Fibroblast of peridontal ligament (primary cell): Measurements from ENCODE around the gene MPRIP.
"Not testable (repeated sequence)": the region's sequence is repeated elsewhere in the genome, so short reads cannot be mapped to it uniquely, and the experiment has no call there.

Experiments
- DNase-seq: peaks from one replicate; pipeline ENCODE4 v3.0.0-alpha.2; 2010; ENCODE audit errors: extremely low read depth

The MPRIP gene

DNA sequence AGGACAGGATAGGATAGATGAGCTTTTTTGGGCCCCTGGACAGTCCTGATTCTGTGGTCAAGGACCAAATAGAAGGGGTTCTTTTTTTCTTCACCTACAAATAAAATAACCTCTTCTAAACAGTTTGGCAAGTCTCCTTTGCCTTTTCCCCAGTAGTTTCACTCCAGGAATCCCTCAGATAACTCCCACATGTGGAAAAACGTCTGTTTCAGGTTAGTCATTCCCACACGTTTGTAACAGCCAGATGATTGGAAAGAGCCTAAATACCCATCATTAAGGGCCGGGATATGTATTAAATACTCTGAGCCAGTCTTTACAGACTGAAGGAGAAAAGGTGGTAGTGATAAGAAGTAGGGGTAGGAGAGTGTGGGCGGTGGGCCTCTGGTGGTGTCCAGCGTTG, 105.6 kb downstream of the MPRIP start:
- DNase-seq = peak; percentile 72

DNA sequence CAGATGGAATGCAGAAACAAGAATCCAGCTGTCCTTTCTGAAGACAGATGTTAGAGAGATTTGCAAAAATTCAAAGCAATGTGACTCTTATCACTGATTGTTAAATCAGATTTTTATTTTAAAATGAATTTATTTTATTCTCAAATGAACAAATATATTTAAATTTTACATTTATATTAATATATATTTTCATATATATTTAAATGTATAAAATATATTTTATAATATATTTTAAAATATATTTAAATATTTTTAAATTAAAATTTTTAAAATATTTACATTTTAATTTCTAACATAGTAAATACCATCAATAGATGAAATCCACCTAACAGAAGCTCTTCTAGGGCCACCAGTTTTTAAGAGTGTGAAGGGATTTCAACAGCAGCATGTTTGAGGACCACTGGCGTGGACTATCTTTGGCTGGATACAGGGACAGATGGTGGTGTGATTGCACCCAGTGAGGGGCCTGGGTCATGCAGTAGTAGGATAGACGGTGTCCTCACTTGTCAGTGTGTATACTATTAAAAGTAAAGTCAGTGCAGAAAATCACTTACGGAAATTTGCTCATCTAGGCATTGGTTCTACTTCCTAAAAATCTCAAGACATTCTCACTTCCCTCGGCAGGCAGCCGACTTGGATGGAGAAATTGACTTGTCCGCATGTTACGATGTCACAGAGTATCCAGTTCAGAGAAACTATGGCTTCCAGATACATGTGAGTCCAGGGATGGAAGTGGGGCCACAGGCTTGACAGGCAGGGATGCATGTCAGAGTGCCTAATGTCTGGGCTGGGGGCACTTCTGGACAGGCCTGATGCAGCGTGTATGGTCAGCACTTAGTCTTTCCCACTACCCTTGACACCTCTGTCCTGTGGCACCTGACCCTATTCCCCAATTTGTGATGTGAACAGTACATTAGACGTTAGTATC, 107.5 kb downstream of the MPRIP start:
- no peak for DNase-seq

DNA sequence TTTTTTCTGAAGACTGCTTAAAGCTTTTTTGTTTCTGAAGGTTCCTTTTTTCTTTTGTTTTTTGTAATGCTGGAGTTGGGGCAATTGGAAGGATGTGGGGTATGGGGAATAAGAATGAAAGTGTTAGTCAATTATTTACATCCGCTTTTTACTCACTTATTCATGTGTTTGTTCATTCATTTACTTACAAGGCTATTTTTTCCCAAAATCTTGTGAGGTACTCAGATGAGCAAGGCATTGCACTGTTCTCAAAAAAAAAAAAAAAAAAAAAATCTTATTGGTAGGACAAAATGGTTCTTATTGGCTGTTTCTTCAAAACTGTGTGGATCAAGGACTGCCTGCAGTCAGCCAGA, 108.2 kb downstream of the MPRIP start:
- no peak for DNase-seq

DNA sequence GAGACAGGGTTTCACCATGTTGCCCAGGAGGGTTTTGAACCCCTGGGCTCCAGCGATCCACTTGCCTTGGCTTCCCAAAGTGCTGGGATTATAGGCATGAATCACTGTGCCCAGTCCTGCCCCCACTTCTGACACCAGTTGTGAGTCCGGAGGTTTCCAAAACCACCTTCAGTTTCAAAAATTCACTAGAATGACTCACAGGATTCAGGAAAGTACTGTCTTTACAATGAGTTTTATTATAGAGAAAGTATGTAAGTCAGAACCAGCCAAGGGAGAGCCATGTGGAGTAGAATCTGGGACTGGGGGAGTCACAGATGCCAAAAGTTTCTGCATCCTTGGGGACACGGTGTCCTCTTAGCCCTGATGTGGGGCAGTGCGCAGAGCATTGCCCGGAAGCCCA, 108.8 kb downstream of the MPRIP start:
- peak; percentile 76 for DNase-seq

DNA sequence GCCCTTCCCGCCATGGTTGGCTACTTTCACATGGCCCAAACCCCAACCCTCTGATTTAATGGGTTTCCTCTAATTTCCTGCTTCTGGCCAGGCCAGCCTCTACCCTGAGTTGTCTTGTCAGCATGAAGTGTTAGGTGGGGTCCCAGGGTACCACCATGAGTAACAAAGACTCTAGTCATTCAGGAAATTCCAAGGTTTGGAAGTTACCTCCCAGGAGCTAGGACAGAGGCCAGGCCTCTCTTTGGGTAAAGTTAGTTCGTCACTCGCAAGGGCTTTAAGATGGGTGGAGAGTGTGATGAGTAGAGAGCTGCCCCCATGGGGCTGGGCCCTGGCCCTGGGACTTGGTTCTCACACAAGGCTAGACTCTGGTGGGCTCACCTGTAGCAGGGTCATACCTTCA, 109.3 kb downstream of the MPRIP start:
- DNase-seq = peak; percentile 22

DNA sequence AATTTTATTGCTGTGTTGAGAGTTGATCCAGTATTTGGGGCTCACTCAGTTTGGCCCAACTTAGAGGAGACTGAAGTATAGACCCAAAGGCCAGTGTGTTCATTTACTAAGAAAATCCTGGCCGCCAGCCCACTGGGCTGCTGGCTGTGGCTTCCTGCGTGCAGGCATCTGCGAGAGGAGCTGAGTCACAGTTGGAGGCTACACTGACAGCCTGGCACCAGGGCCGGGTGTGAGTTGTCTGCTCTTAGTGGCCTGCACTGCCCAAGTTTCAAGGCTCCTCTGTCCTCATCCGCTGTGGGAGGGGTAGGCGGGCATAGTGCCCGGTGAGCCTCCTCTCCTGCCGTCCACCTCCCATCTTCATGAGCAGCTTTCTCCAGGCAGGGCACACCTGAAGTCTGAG, 109.7 kb downstream of the MPRIP start:
- peak; percentile 94 for DNase-seq

DNA sequence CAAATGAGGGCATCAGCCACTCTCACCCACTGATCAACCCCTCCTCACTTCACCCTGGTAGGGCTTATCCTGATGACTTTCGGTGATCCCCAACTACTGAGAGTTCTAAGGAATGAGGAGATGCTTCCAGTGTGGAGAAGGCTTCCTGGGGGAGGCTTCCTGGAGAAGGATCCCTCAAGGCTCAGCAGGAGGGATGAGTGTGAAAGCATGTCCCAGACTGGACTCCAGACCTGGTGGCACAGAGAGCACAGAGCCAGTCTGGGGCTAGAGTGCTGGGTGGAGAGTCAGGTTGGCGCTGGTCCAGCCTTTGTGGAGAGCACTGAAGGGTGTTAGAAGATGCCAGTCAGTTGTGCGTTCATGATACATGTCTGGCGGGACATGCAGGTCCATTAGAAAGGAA, 110.1 kb downstream of the MPRIP start:
- no peak for DNase-seq

DNA sequence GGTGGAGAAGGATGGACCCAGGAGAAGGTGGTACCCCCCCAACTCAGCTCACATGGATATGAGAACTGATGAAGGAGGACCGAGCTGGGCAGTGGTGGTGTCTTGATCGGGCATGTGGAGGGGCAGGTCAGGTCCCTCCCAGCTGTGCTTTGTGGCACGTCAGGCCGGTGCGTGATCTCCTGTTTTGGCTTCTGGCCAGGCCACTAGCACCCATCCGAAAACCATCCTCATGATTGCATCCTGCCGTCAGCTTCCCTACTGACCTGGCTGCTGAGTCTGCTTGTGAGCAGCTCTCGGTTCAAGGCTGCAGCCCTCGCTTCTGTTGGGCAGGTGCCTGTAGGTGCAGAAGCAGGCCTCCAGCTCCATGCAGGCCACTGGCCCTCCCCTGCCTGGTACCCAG, 110.8 kb downstream of the MPRIP start:
- DNase-seq = no peak

DNA sequence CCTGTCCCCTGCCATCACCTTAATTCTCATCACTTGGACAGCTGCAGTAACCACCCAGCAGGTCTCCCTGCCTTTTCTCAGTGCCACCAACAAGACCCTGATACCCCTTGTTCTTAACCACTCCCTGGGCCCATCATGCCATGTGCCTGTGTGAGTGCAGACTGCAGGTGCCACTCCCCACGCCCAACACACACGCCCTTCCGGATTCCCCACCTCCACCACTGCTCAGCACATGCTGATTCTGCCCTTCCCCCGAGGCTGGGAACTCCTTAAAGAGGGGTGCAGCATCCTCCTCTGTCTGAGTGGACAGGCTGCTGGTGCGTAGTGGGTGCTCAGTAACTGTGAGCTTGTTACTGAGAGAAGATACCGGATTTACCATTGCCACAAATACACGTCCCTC, 111.5 kb downstream of the MPRIP start:
- no peak for DNase-seq

DNA sequence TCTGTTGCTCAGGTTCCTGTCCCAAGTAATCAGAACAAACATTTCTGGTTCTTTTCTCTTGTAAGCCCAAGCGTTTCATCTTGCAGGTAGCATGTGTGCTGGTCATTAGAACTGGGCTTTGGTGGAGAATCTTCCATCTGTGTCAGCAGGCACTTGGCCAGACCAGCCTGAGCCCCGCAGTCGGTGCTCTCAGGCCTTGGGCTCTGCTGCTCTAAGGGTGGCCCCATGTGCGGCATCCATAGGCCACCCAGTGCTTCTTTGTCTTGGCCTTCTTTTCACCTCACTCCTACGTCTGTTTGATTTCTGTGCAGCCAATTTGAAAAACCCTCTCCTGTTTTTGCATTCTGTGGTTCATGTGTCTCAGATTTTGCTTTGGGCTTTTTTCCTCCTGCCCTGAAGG, 112.3 kb downstream of the MPRIP start:
- DNase-seq = no peak

DNA sequence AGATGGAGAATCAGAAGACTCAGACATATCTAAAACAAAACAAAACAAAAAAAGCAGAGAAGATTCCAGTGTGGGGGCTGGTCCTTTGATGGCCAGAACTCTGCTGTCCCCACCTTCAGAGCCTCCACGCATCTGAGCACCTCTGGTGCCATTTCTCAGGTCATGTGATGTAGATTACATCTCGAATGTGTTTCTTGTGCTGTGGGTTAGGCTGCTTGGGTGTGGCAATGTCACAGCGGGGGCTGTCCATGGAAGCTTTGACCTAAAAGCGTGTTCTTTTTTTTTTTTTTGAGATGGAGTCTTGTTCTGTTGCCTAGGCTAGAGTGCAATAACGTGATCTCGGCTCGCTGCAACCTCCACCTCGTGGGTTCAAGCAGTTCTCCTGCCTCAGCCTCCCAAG, 112.7 kb downstream of the MPRIP start:
- DNase-seq = no peak

DNA sequence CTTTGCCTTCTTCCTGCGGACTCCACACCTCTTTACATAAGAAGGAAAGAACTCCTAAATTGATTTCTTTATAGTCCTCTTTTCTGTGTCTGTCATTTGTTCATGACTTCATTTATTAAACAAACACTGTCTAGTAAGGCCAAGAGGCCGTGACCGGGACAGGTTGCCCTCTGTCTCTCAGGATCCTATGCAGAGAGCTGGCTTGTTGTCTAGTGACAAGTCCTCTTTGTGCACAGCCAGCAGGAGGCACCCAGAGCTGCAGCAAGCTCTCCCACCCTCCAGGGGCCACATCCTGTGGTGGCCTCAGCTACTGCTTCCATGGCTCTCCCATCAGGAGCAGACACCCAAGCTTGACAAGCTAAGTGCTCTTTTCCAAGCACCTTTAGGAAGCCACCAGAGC, 113.3 kb downstream of the MPRIP start:
- DNase-seq = no peak

DNA sequence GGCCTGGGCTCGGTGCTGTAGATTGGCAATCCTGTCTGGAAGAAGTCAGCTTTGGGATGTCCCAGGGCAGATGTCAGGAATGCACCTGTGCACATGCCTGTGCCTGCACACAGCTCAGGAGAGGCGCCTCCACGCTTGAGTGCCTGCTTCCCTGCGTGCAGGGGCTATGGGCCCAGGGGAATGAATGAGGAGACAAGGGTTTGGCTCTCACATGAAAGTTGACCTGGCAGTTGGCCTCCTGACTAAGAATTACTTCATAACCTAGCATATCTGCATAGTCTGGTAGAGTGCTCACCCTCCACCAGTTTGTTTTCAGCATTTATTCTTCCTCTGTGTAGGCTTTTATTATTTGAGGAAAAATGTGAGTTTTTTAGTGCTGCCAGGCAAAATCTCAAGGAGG, 113.8 kb downstream of the MPRIP start:
- DNase-seq = peak; percentile 71

DNA sequence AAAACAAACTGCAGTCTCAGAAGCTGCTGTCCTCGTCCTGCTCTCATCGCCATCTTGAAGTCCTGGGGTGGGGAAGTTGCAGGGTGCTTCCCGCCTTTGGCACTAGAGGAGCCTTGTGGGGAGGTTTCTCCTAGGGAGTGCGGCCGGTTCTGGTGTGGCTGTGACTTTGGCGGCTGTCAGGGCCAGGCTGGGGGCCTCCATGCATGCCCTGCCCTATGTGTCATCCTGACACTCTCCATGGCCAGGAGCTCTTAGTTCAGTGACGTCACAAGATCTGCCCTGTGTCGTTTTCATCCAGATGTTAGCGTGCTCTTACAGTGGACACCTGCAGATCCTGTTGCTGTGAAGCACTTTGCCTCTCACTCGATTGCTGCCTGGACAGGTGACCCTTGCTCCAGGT, 114.3 kb downstream of the MPRIP start:
- peak; percentile 21 for DNase-seq

DNA sequence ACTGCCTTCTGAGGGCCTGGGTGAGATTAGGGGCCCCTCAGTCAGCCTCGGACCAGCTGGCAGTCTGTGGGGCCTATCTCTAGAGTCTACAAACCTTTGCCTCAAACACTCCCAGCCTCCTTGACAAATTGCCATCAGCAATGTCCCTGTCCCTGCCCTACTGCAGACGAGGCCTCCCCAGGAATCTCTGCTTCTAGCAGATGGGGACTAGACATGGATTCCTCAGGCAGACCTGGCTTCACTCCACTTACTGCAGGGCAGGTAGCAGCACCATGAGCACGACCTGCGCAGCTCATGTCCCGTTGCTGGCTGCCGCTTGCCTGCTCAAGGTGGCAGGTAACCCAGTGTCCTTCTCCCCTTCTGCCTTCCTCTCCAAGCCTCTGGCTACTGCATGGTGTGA, 114.8 kb downstream of the MPRIP start:
- DNase-seq = no peak

DNA sequence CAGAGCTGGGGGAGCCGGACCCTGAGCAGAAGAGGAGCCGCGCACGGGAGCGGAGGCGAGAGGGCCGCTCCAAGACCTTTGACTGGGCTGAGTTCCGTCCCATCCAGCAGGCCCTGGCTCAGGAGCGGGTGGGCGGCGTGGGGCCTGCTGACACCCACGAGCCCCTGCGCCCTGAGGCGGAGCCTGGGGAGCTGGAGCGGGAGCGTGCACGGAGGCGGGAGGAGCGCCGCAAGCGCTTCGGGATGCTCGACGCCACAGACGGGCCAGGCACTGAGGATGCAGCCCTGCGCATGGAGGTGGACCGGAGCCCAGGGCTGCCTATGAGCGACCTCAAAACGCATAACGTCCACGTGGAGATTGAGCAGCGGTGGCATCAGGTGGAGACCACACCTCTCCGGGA, 116.2 kb downstream of the MPRIP start:
- DNase-seq = not testable (repeated sequence)

DNA sequence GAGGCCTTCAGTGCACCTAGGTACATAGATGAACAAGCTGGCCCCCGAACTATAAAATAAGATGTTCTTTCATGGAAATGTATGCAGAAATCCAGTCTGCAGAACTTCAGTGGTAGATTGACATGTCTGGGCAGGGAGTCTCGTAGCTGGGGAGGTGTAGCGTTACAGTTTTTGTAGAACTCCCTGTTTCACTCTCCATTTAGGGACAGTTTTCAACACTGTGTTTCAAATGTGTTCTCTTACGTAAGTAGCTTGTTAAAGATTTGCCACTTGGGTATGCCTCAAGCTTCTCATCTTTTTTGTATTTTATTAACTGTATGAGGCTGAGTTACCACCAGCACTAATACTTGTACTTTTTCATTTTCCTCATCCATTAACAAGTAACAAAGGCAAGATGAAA, 117.3 kb downstream of the MPRIP start:
- no peak for DNase-seq

DNA sequence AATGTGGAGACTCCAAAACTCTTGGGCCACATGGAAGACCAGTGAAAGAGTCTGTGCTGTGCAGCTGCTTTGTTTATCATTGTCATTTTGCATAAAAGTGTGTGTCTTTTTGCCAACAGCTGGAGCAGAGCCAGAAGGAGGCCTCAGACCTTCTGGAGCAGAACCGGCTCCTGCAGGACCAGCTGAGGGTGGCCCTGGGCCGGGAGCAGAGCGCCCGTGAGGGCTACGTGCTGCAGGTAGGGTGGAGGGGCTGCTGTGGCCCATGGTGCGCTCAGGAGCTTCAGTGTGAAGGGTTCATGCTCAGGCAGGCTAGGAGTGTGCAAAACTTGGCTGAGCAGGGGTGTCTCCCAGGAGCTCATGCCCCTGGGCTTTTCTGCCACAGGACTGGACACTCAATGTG, 118.9 kb downstream of the MPRIP start:
- DNase-seq = no peak

DNA sequence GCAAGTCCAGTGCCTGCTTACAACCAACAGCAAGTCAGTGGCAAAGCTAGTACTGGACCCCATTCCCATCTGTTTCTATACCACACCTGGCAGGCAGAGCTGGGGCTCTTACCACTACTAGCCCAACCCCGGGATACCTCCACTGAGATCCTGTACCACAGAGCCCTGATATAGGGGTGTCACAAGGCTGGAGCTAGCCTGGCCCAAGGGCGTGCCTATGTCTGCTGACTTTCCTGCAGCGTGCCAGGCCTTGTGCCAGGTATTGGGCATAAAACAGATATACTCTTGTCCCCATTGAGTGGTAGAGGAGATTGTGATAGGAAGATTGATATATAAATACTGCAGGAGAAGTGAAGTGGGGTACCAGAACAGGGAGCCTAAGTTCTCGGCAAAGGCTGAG, 119.5 kb downstream of the MPRIP start:
- no peak for DNase-seq

DNA sequence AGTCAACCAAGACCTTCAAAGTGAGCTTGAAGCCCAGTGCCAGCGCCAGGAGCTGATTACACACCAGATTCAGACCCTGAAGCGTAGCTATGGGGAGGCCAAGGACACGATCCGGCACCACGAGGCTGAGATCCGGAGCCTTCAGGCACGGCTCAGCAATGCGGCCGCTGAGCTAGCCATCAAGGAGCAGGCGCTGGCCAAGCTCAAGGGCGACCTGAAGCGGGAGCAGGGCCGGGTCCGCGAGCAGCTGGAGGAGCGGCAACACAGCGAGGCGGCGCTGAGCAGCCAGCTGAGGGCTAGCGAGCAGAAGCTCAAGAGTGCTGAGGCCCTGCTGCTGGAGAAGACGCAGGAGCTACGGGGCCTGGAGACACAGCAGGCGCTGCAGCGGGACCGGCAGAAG, 121.9 kb downstream of the MPRIP start:
- DNase-seq = no peak

DNA sequence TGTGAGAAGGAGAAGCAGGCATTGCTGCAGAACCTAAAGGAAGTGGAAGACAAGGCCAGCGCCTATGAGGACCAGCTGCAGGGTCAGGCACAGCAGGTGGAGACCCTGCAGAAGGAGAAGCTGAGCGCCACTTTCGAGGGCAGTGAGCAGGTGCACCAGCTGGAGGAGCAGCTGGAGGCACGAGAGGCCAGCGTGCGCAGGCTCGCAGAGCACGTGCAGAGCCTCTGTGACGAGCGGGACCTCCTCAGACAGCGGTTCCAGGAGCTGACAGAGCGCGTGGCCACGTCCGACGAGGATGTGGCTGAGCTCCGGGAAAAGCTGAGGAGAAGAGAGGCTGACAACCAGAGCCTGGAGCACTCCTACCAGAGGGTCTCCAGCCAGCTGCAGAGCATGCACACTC, 122.4 kb downstream of the MPRIP start:
- no peak for DNase-seq

DNA sequence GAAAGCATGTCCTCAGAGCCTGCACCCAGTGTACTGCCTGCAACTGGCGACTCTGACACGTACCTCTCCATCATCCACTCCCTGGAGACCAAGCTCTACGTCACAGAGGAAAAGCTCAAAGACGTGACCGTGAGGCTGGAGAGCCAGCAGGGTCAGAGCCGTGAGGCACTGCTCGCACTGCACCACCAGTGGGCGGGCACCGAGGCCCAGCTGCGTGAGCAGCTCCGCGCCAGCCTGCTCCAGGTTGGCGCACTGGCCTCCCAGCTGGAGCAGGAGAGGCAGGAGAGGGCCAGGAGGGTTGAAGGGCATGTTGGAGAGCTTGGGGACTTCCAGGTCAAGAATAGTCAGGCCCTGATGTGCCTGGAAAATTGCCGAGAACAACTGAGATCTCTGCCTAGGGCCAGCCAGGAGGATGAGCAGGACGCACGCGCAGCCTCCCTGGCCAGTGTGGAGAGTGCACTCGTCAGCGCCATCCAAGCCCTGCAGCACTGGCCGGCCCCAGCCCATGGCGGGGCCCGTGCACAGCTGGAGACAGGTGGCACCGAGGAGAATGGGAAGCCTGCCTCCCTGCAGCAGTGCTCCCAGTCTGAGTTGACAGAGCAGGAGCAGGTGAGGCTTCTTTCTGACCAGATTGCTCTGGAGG, 123.5 kb downstream of the MPRIP start:
- DNase-seq = no peak

DNA sequence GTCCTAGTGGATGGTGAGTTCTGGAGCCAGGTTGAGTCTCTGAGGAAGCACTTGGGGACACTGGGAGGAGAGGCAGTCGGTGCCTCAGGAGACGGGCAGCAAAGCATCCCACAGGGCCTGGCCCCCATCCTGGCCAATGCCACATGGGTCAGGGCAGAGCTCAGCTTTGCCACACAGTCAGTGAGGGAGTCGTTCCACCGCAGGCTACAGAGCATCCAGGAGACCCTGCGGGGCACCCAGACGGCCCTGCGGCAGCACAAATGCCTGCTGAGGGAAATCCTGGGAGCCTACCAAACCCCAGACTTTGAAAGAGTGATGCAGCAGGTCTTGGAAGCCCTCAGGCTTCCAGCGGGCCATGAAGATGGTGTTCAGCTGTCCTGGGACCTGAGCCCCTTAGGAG, 124.2 kb downstream of the MPRIP start:
- no peak for DNase-seq

DNA sequence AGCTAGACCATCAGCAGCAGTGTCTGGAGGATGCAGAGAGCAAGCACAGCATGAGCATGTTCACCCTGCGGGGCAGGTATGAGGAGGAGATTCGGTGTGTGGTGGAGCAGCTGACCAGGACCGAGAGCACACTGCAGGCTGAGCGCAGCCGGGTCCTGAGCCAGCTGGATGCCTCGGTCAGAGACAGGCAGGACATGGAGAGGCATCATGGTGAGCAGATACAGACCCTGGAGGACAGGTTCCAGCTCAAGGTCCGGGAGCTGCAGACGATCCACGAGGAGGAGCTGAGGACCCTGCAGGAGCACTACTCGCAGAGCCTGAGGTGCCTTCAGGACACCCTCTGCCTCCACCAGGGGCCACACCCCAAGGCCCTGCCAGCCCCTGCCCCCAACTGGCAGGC, 125.1 kb downstream of the MPRIP start:
- DNase-seq = no peak
